Measurements from ENCODE around the gene SEMA3D. TPM values are rescaled to one million over a fixed set of nuclear protein-coding genes. Genes with fewer than 3 reads are reported as not detected.

SEMA3D gene
- total RNA-seq, 4 donors from 2014 or later = 5.2 to 15.7 (median 6.2) TPM

GRCh38 chr7:85016286-85016685 lies 170.6 kb downstream of the SEMA3D start:
- ATAC-seq (ENCODE audit: low FRiP score) (no peak), DNase-seq (ENCODE audit: low spot score) (no peak)
- TF ChIP-seq CTCF (IDR thresholded peaks at IDR 0.05) = no peak

- no peak for TF ChIP-seq CTCF (IDR thresholded peaks at IDR 0.05)
- DNase-seq (ENCODE audit: low spot score) (no peak), ATAC-seq (ENCODE audit: low FRiP score) (no peak)
Measured at GRCh38 chr7:85014936-85015660, 171.8 kb downstream of the SEMA3D start.

GRCh38 chr7:85011127-85011526 lies 175.7 kb downstream of the SEMA3D start:
- TF ChIP-seq CTCF (IDR thresholded peaks at IDR 0.05) = no peak
- no peak for ATAC-seq (ENCODE audit: low FRiP score)
- no peak for DNase-seq (ENCODE audit: low spot score)

- DNase-seq (ENCODE audit: low spot score) = no peak
- no peak for ATAC-seq (ENCODE audit: low FRiP score)
- no peak for TF ChIP-seq CTCF (IDR thresholded peaks at IDR 0.05)
Measured at GRCh38 chr7:85010306-85010705, 176.6 kb downstream of the SEMA3D start.

- no peak for ATAC-seq (ENCODE audit: low FRiP score)
- no peak for TF ChIP-seq CTCF (IDR thresholded peaks at IDR 0.05)
Measured at GRCh38 chr7:85006754-85007153, 180.1 kb downstream of the SEMA3D start.

GRCh38 chr7:85004402-85004801 lies 182.5 kb downstream of the SEMA3D start:
- TF ChIP-seq CTCF (IDR thresholded peaks at IDR 0.05) = no peak
- no peak for DNase-seq (ENCODE audit: low spot score)
- ATAC-seq (ENCODE audit: low FRiP score) = no peak

More at GRCh38 chr7:85006754-85007153, 180.1 kb downstream of the SEMA3D start:
- DNase-seq (ENCODE audit: low spot score) = no peak

Measured in omental fat pad (tissue), 4 donors.